GM18951 (cell line): Measurements from ENCODE around the gene PHF20.
"Not testable (repeated sequence)": the region's sequence is repeated elsewhere in the genome, so short reads cannot be mapped to it uniquely, and the experiment has no call there.

Source experiments
- POLR2A ChIP-seq: IDR thresholded peaks from 4 replicates; pipeline ENCODE4 v1.6.1; 2011; ENCODE audit warnings: mild to moderate bottlenecking; ENCODE audit not compliant: insufficient read length, insufficient read depth; ENCODE audit errors: extremely low read depth
- in situ Hi-C: fragments of 300-500 bp; cut with MboI; formaldehyde crosslinking; loops from one replicate; pipeline ENCODE4 v1.12.0; 2022; ENCODE audit warnings: low sequenced_read_pairs, mixed read lengths, inconsistent platforms; ENCODE audit not compliant: unreplicated experiment

The PHF20 gene

GRCh38 chr20:35886537-35886936 lies 114.7 kb downstream of the PHF20 start:
- in situ Hi-C loops, result no loop called here
- no peak for TF ChIP-seq POLR2A

GRCh38 chr20:35887393-35888064 lies 115.7 kb downstream of the PHF20 start:
- in situ Hi-C loops, result no loop called here
- no peak for TF ChIP-seq POLR2A

GRCh38 chr20:35888657-35889056 lies 116.8 kb downstream of the PHF20 start:
- in situ Hi-C loops, result no loop called here
- no peak for TF ChIP-seq POLR2A

DNA sequence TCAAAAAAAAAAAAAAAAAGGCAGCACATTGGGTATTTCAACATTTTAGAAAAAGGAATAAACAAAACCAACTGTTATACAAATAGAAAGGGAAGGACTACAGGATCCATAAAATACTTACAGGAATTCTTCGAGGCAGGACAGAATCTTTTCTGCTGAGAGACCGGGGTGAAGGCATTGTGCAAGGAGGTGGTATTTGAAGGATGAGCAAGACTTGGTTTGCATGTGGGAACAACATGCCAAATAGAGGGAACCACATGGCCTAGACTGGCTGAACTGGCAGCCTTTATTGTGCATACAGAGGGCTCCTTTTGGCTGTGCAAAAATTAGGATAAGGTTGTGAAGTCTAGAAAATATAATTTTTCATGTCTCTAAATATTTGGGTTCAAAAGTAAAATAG lies 119.6 kb downstream of the PHF20 start:
- TF ChIP-seq POLR2A, result no peak
- in situ Hi-C loops, result no loop called here

DNA sequence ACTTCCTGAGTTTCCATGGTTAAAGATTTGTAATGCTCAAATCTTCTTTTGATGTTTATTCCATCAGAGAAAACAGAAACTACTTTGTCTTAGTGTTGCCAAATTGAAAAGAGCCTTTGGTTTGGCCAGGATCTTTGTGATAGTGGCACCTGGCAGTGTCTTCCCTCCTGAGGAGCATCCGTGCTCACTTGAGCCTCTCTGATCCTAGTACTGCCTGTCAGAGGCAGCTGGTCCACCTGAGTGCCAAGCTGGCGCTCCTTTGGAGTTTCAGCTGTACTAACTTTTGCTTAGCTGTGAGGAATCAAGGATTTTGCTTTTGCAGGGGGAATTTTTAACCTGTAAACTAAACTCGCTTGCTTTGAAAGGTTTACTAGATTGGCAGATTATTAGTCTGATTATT lies 121.1 kb downstream of the PHF20 start:
- in situ Hi-C loops, result no loop called here
- no peak for TF ChIP-seq POLR2A

DNA sequence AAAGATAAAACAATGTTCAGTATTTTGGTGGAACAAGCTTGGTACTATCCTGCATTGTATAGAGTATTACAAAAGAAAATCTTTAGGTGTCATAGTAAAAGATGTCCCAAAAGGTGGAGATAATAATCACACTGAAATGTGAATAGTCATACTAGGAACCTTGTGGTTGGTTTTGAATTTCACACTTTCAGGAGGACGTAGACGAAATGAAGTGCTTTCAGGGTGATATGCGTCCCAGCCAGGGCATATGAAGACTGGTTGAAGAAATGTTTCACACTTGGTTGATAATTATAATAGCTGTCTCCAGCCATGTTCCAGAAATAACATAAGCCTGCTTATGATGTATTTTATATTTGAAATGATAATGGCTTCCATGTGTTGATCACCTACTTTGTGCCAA lies 122.1 kb downstream of the PHF20 start:
- in situ Hi-C loops, result no loop called here

GRCh38 chr20:35895516-35895915 lies 123.7 kb downstream of the PHF20 start:
- in situ Hi-C loops, result not testable (repeated sequence)

More for the DNA sequence above, 122.1 kb downstream of the PHF20 start:
- no peak for TF ChIP-seq POLR2A

GRCh38 chr20:35899064-35899463 lies 127.2 kb downstream of the PHF20 start:
- no peak for TF ChIP-seq POLR2A
- in situ Hi-C loops, result no loop called here

GRCh38 chr20:35901230-35901629 lies 129.4 kb downstream of the PHF20 start:
- in situ Hi-C loops, result not testable (repeated sequence)

GRCh38 chr20:35901678-35902544 lies 130.1 kb downstream of the PHF20 start:
- in situ Hi-C loops, result no loop called here
- no peak for TF ChIP-seq POLR2A

- in situ Hi-C loops, result no loop called here
- TF ChIP-seq POLR2A, result no peak
Measured at GRCh38 chr20:35902545-35902941, 130.7 kb downstream of the PHF20 start.

- in situ Hi-C loops, result no loop called here
Measured at GRCh38 chr20:35903843-35904242, 132.0 kb downstream of the PHF20 start.

DNA sequence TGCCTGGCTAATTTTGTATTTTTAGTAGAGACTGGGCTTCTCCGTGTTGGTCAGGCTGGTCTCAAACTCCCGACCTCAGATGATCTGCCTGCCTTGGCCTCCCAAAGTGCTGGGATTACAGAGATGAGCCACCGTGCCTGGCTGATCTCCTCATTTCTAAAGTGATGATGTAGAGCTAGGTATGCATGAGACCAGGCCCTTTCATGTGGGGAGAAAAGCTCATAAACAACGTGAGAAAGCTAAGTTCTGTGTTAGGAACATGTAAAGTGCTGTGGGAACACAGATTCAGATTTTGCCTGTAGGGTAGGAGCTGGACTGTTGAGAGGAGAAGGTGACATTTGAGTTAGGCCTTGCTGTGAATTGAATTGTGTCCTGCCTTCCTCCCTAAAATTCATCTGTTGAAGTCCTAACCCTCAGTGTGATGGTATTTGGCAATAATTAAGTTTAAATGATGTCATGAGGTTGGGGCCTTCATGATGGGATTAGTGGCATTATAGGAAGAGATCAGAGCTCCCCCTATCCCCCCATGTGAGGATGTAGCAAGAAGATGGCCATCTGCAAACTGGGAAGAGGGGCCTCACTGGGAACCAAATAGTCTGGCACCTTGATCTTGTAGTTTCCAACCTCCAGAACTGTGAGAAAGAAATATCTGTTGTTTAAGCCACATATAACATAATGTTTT lies 133.3 kb downstream of the PHF20 start:
- no peak for TF ChIP-seq POLR2A
- in situ Hi-C loops, result no loop called here

More at GRCh38 chr20:35903843-35904242, 132.0 kb downstream of the PHF20 start:
- TF ChIP-seq POLR2A, result no peak

DNA sequence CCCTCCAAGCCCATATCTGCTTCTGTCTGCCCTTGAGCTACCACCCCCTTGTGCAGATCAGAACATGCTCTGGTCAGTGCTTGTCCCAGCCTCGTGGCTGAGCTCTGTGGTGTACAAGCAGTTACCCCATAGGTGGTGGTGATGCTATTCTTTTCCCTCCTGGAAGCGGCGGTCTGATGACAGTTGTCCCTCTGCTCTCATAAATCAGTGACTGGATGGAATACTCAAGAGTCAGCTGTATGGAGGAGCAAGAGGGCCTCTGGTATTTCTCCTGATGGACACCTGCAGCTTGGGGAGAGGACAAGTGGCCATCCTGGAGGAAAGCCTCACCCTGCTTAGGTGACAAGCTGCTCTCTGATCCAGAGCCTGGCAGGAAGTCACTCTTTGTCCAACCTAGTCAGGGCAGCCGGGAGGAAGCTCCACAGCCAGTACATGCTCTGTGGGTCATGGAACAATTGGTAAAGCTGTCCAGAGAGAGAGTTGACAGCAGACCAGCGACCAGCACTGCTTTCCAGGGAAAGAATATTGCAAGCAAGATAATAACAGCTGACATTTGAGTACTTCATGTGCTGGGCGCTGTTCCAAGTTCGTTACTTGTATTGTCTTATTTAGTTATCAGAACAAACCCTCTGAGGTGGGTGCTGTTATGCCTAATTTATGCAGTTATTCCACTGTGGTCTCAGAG lies 135.3 kb downstream of the PHF20 start:
- TF ChIP-seq POLR2A, result no peak
- in situ Hi-C loops, result no loop called here
